Measurements from ENCODE around the gene MBD5. TPM values are rescaled to one million over a fixed set of nuclear protein-coding genes. Genes with fewer than 3 reads are reported as not detected.

Gene MBD5
- total and polyA plus RNA-seq, 4 experiments from 2014 or later = 3.1 to 64.5 (median 33.9) TPM

DNA sequence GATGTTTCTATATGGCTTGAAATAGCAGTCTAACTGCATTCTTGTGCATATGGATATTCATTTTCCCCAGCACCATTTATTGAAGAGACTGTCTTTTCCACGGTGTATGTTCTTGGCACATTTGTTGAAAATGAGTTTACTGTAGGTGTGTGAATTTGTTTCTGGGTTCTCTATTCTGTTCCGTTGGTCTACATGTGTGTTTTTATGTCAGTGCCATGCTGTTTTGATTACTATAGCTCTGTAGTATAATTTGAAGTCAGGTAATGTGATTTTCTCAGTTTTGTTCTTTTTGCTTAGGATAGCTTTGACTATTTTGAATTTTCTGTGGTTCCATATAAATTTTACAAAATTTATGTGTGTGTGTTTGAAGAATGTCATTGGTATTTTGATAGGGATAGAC lies 201.0 kb downstream of the MBD5 start:
- Histone ChIP-seq H3K27me3 (ENCODE audit: insufficient read depth, low read length) (no peaks in the 10 kb centered on the region), H3K4me1 (ENCODE audit: insufficient read depth, low read length) (no peaks in the 10 kb centered on the region), H3K4me3 (ENCODE audit: low read length in 2 of 2) (no peak overlapping the region), H3K27ac (ENCODE audit: low read depth, low read length) (no peak overlapping the region), H3K9me3 (ENCODE audit: control insufficient read depth in 1 of 2, low read length in 2 of 2) (peaks cover 0 to 3% of the 10 kb centered on the region in 2 donors), H3K36me3 (ENCODE audit: insufficient read depth, low read length) (no peaks in the 10 kb centered on the region)
- intact Hi-C loops (cut with micrococcal nuclease) = no loop called here
- DNase-seq = no peak
- no peak overlapping the region for H3K27ac Mint-ChIP-seq
- peaks cover 4 to 48% (median 30%) of the 10 kb centered on the region in 8 donors for H3K9me3 Mint-ChIP-seq
- no peak overlapping the region for H3K4me3 Mint-ChIP-seq
- ChIA-PET POLR2A (ENCODE audit: partially characterized antibody) (no interaction called here), CTCF (ENCODE audit: partially characterized antibody) (no interaction called here)
- peaks cover 39 to 45% of the 10 kb centered on the region in 2 donors for H3K36me3 Mint-ChIP-seq
- no peaks in the 10 kb centered on the region for H3K27me3 Mint-ChIP-seq
- H3K4me1 Mint-ChIP-seq = peaks cover 2 to 16% (median 11%) of the 10 kb centered on the region in 4 donors

DNA sequence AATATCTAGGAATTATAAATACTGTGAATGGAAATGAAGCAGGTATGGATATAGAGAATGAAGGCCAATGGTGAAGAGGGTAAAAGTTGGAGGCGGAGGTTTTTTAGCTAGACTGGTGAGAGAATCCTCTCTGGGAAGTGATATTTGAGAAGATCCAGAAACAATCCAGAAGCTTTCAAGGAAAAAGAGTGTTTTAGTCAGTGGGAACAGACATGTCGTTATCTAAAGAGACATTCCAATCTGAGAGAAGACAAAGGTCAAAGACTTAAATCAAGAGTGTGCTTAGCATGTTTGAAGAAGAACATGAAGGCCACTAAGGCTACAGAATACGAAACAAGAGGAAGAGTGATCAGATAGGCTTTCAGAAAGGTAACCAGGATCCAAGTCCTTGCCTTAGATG lies 211.0 kb downstream of the MBD5 start:
- CTCF ChIA-PET (ENCODE audit: partially characterized antibody) = no interaction called here
- Mint-ChIP-seq H3K27ac (no peak overlapping the region), H3K36me3 (peaks cover 50 to 67% of the 10 kb centered on the region in 2 donors), H3K4me3 (no peak overlapping the region), H3K4me1 (peaks cover 0 to 4% (median 0%) of the 10 kb centered on the region in 4 donors), H3K9me3 (peaks cover 5 to 39% (median 27%) of the 10 kb centered on the region in 8 donors), H3K27me3 (no peaks in the 10 kb centered on the region)
- Histone ChIP-seq H3K36me3 (ENCODE audit: insufficient read depth, low read length) (no peaks in the 10 kb centered on the region), H3K4me3 (ENCODE audit: low read length in 2 of 2) (no peak overlapping the region), H3K4me1 (ENCODE audit: insufficient read depth, low read length) (no peaks in the 10 kb centered on the region), H3K27me3 (ENCODE audit: insufficient read depth, low read length) (no peaks in the 10 kb centered on the region), H3K27ac (ENCODE audit: low read depth, low read length) (no peak overlapping the region), H3K9me3 (ENCODE audit: control insufficient read depth in 1 of 2, low read length in 2 of 2) (no peaks in the 10 kb centered on the region)
- POLR2A ChIA-PET (ENCODE audit: partially characterized antibody) = no interaction called here
- intact Hi-C loops (cut with micrococcal nuclease) = no loop called here
- no peak for DNase-seq

GRCh38 chr2:148234143-148234542 lies 213.3 kb downstream of the MBD5 start:
- DNase-seq = no peak
- Mint-ChIP-seq H3K27ac (no peak overlapping the region), H3K9me3 (peaks cover 5 to 39% (median 26%) of the 10 kb centered on the region in 8 donors), H3K36me3 (peaks cover 60 to 83% of the 10 kb centered on the region in 2 donors), H3K27me3 (no peaks in the 10 kb centered on the region), H3K4me1 (peaks cover 0 to 4% (median 0%) of the 10 kb centered on the region in 4 donors), H3K4me3 (no peak overlapping the region)
- Histone ChIP-seq H3K9me3 (ENCODE audit: control insufficient read depth in 1 of 2, low read length in 2 of 2) (no peaks in the 10 kb centered on the region), H3K4me3 (ENCODE audit: low read length in 2 of 2) (no peak overlapping the region), H3K4me1 (ENCODE audit: insufficient read depth, low read length) (no peaks in the 10 kb centered on the region), H3K36me3 (ENCODE audit: insufficient read depth, low read length) (no peaks in the 10 kb centered on the region), H3K27ac (ENCODE audit: low read depth, low read length) (no peak overlapping the region), H3K27me3 (ENCODE audit: insufficient read depth, low read length) (no peaks in the 10 kb centered on the region)
- ChIA-PET POLR2A (ENCODE audit: partially characterized antibody) (no interaction called here), CTCF (ENCODE audit: partially characterized antibody) (no interaction called here)
- intact Hi-C loops (cut with micrococcal nuclease) = no loop called here

DNA sequence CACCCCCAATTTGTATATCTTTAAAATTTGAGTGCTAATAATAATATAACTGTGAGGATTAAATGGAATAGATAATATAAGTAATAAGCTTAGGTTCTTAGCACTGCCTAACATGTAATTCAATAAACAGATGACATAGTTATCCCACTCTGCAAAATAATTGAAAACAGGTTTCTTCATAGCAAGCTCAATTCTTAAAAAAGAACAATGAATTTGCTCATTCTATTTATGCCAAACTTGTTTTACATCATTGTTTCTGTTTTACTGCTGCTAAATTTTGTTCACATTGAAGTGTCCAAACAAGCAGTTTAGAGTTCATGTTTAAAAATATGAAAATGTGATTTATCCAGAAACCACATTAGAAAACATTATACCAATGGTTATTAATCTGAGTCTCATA lies 217.0 kb downstream of the MBD5 start:
- Histone ChIP-seq H3K4me1 (ENCODE audit: insufficient read depth, low read length) (no peaks in the 10 kb centered on the region), H3K27ac (ENCODE audit: low read depth, low read length) (no peak overlapping the region), H3K27me3 (ENCODE audit: insufficient read depth, low read length) (no peaks in the 10 kb centered on the region), H3K4me3 (ENCODE audit: low read length in 2 of 2) (no peak overlapping the region), H3K9me3 (ENCODE audit: control insufficient read depth in 1 of 2, low read length in 2 of 2) (no peaks in the 10 kb centered on the region), H3K36me3 (ENCODE audit: insufficient read depth, low read length) (no peaks in the 10 kb centered on the region)
- intact Hi-C loops (cut with micrococcal nuclease) = no loop called here
- no peaks in the 10 kb centered on the region for H3K27me3 Mint-ChIP-seq
- DNase-seq = no peak
- ChIA-PET POLR2A (ENCODE audit: partially characterized antibody) (no interaction called here), CTCF (ENCODE audit: partially characterized antibody) (no interaction called here)
- no peaks in the 10 kb centered on the region for H3K4me1 Mint-ChIP-seq
- H3K27ac Mint-ChIP-seq = no peak overlapping the region
- peaks cover 66 to 85% of the 10 kb centered on the region in 2 donors for H3K36me3 Mint-ChIP-seq
- no peak overlapping the region for H3K4me3 Mint-ChIP-seq
- H3K9me3 Mint-ChIP-seq = peaks cover 5 to 49% (median 31%) of the 10 kb centered on the region in 8 donors

GRCh38 chr2:148238561-148238960 lies 217.7 kb downstream of the MBD5 start:
- POLR2A ChIA-PET (ENCODE audit: partially characterized antibody) = no interaction called here
- peaks cover 63 to 82% of the 10 kb centered on the region in 2 donors for H3K36me3 Mint-ChIP-seq
- no peaks in the 10 kb centered on the region for H3K9me3 ChIP-seq (ENCODE audit: control insufficient read depth in 1 of 2, low read length in 2 of 2)

GRCh38 chr2:148240838-148241237 lies 219.9 kb downstream of the MBD5 start:
- POLR2A ChIA-PET (ENCODE audit: partially characterized antibody) = no interaction called here
- H3K36me3 Mint-ChIP-seq = peaks cover 56 to 74% of the 10 kb centered on the region in 2 donors

More at GRCh38 chr2:148238561-148238960, 217.7 kb downstream of the MBD5 start:
- DNase-seq = no peak
- Histone ChIP-seq H3K27me3 (ENCODE audit: insufficient read depth, low read length) (no peaks in the 10 kb centered on the region), H3K27ac (ENCODE audit: low read depth, low read length) (no peak overlapping the region), H3K4me3 (ENCODE audit: low read length in 2 of 2) (no peak overlapping the region), H3K36me3 (ENCODE audit: insufficient read depth, low read length) (no peaks in the 10 kb centered on the region), H3K4me1 (ENCODE audit: insufficient read depth, low read length) (no peaks in the 10 kb centered on the region)
- CTCF ChIA-PET (ENCODE audit: partially characterized antibody) = no interaction called here
- no peaks in the 10 kb centered on the region for H3K4me1 Mint-ChIP-seq
- H3K9me3 Mint-ChIP-seq = peaks cover 5 to 49% (median 31%) of the 10 kb centered on the region in 8 donors
- H3K4me3 Mint-ChIP-seq = no peak overlapping the region
- H3K27me3 Mint-ChIP-seq = no peaks in the 10 kb centered on the region
- intact Hi-C loops (cut with micrococcal nuclease) = no loop called here
- peak overlapping the region in 1 of 7 donors; percentile 50 for H3K27ac Mint-ChIP-seq

DNA sequence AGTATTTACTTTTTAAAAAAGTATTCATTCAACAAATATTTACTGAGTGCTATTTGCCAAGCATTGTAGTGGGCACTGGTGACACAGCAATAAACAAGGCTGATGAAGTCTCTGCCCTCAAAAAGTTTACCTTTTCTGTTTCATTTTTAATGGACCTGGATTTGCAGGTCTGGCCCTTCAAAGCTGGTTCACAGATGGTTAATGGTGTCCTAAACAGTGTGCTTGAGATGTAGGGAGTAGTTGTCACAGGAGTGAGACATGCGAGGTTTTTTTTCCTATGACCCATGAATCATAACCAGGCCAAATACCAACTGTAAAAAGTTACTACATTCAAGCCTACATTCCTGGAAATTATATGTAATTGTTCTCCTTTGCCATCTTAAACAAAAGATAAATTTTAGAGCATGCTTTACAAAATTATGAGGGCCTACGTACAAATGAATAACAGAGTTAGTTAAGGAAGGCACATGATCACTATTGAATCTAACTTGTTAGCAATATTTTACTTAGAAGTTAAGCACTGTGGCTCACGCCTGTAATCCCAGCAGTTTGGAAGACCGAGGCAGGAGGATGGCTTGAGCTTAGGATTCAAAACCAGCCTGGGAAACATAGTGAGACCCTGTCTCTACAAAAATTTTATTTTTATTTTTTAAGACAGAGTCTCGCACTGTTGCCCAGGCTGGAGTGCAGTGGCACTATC lies 223.9 kb downstream of the MBD5 start:
- no peak overlapping the region for H3K4me3 Mint-ChIP-seq
- no peaks in the 10 kb centered on the region for H3K4me1 ChIP-seq (ENCODE audit: insufficient read depth, low read length)
- DNase-seq = no peak
- H3K4me3 ChIP-seq (ENCODE audit: low read length in 2 of 2) = no peak overlapping the region
- H3K27me3 ChIP-seq (ENCODE audit: insufficient read depth, low read length) = no peaks in the 10 kb centered on the region
- ChIA-PET CTCF (ENCODE audit: partially characterized antibody) (no interaction called here), POLR2A (ENCODE audit: partially characterized antibody) (no interaction called here)
- no peaks in the 10 kb centered on the region for H3K4me1 Mint-ChIP-seq
- H3K27me3 Mint-ChIP-seq = no peaks in the 10 kb centered on the region
- H3K27ac Mint-ChIP-seq = no peak overlapping the region
- H3K36me3 ChIP-seq (ENCODE audit: insufficient read depth, low read length) = no peaks in the 10 kb centered on the region
- peaks cover 37 to 47% of the 10 kb centered on the region in 2 donors for H3K36me3 Mint-ChIP-seq
- H3K9me3 ChIP-seq (ENCODE audit: control insufficient read depth in 1 of 2, low read length in 2 of 2) = no peaks in the 10 kb centered on the region
- peaks cover 0 to 21% (median 8%) of the 10 kb centered on the region in 8 donors for H3K9me3 Mint-ChIP-seq
- intact Hi-C loops (cut with micrococcal nuclease) = no loop called here
- H3K27ac ChIP-seq (ENCODE audit: low read depth, low read length) = no peak overlapping the region

More at GRCh38 chr2:148240838-148241237, 219.9 kb downstream of the MBD5 start:
- H3K9me3 Mint-ChIP-seq = peaks cover 5 to 45% (median 27%) of the 10 kb centered on the region in 8 donors
- H3K36me3 ChIP-seq (ENCODE audit: insufficient read depth, low read length) = no peaks in the 10 kb centered on the region
- H3K4me3 ChIP-seq (ENCODE audit: low read length in 2 of 2) = no peak overlapping the region
- no peaks in the 10 kb centered on the region for H3K27me3 ChIP-seq (ENCODE audit: insufficient read depth, low read length)
- no peaks in the 10 kb centered on the region for H3K9me3 ChIP-seq (ENCODE audit: control insufficient read depth in 1 of 2, low read length in 2 of 2)
- no peaks in the 10 kb centered on the region for H3K27me3 Mint-ChIP-seq
- no peaks in the 10 kb centered on the region for H3K4me1 ChIP-seq (ENCODE audit: insufficient read depth, low read length)
- H3K4me3 Mint-ChIP-seq = no peak overlapping the region
- no peaks in the 10 kb centered on the region for H3K4me1 Mint-ChIP-seq
- CTCF ChIA-PET (ENCODE audit: partially characterized antibody) = no interaction called here
- intact Hi-C loops (cut with micrococcal nuclease) = no loop called here
- no peak for DNase-seq
- no peak overlapping the region for H3K27ac ChIP-seq (ENCODE audit: low read depth, low read length)
- no peak overlapping the region for H3K27ac Mint-ChIP-seq
